HG03354 (cell line): ENCODE measurements around the gene N4BP2L2.

Source experiments
- ATAC-seq: cut with Tn5 transposase; IDR thresholded peaks from one replicate; pipeline ENCODE4 v1.9.1; 2021; ENCODE audit warnings: mild to moderate bottlenecking; ENCODE audit not compliant: unreplicated experiment, poor library complexity, severe bottlenecking

The N4BP2L2 gene

DNA sequence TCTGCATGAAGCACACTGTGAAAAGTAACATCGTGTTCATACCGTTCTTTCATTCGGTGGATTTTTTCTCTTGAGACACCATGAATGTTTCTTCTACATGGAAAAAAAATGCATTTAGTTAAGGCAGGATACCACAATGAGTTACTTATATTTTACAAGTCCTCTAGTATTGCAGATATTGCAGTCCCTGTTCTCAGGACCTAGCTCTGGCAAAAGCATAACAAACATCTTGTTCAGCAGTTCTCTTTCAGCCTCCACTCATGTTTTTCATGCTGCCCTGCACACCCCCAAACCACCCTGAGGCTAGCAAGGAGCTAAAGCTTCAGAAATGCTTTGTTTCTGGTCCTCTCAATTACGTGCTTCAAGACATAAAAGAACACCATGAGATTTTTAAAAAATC, 135.5 kb downstream of the N4BP2L2 start:
- ATAC-seq = no peak

DNA sequence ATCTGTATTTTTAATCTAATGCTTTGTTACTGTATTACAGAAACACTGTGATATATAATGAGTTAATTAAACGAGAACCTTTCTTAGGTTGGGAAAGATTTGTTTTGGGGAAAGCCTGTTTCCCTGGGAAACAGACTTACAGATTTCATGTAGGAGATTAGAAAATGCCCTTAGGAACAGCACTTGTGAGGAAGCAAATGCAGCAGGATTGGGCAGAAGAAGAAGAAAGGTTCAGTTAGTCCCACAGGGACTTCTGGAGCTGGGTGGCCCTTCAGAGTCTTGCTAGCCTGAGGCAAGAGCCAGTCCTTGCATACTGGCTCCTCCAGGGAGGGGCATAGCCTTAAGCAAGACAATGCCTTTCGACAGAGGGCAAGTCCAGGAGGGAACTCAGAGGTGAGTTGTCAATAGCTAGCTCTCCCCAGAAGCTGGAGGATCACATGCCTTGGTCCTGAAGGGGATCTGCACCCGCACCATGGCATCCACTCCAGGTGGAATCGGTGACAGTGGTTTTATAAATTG, 147.4 kb downstream of the N4BP2L2 start:
- no peak for ATAC-seq

DNA sequence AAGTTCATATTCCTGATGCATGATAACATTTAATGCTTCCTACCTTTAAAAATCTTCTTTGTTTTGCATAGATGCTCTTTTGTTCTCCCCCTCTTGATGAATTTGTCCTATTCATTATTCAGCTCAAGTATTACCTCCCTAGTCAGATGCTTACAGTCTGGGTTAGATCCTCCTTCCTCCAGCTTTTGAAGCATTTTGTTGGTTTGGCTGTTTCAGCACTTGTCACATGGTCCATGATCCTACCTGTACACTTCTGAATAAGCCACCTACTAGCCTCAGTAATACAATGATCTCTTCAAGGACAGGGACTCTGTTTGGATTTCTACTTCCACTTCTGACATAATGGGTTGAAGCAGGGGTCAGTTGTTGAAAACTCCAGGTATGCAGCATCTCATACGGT, 148.1 kb downstream of the N4BP2L2 start:
- no peak for ATAC-seq

- ATAC-seq = peak; percentile 84
These were observed 148.5 kb downstream of the N4BP2L2 start for GRCh38 chr13:32390048-32390447.

- no peak for ATAC-seq
These were observed 153.2 kb downstream of the N4BP2L2 start for GRCh38 chr13:32385410-32385809.

DNA sequence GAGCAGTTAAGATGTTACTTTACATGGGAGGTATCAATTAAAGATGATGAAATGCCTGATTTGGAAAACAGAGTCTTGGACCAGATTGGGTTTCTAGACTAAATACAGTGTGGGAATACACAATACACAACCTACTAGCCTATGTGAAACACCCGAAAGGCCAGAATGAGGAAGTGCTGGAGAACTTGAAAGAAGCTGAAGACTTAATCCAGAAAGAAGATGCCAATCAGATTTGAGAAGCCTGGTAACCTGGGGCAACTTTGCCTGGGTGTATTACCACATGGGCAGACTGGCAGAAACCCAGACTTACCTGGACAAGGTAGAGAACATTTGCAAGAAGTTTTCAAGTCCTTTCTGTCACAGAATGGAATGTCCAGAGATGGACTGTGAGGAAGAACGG, 153.9 kb downstream of the N4BP2L2 start:
- no peak for ATAC-seq

DNA sequence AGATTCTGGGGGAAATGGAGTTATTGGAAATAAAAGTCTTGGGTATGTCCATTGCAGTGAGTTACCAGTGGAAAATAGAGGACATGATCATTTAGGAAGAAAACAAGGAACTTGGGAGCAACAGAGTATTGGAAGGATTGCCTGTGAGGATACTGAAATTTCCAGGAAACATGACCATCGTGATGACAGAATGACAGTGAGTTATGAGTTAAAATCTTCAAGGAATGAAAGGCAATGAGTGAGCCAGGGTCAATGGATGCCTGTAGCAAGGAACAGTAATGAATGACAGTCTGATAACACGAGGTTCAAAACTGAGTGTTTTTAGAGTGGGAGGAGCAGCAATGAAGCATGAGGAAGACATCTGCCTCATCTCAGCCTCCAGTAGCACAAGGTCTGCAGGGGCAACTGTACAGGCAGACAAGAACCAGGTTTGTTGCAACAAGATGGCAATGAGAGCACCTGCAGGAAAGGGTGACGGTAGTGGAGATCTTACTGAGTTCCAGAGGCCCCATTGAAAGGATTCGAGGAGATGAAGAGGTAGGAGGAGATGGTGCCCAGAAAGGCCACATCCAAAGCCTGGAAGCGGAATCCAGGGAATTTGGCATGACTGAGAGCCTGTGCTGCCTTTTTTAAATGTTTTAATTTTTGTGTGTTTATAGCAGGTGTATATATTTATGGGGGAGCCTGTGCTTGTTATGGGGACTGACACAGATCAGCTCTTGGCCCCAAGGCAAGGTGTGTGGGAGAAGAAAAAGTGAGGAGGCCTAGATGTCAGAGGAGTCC, 154.6 kb downstream of the N4BP2L2 start:
- no peak for ATAC-seq
